CD4-positive, alpha-beta T cell treated with Interleukin-2 at 100 ng/mL for 4 hours (primary cell): ENCODE measurements around the gene LFNG.

ENCODE experiments used
- DNase-seq: peaks from one replicate; pipeline ENCODE4 v3.0.0-alpha.2; 2020; ENCODE audit warnings: low spot score

The LFNG gene

GRCh38 chr7:2572101-2572842, 52.7 kb downstream of the LFNG start:
- DNase-seq, result no peak

GRCh38 chr7:2573761-2574160, 54.2 kb downstream of the LFNG start:
- no peak for DNase-seq

DNA sequence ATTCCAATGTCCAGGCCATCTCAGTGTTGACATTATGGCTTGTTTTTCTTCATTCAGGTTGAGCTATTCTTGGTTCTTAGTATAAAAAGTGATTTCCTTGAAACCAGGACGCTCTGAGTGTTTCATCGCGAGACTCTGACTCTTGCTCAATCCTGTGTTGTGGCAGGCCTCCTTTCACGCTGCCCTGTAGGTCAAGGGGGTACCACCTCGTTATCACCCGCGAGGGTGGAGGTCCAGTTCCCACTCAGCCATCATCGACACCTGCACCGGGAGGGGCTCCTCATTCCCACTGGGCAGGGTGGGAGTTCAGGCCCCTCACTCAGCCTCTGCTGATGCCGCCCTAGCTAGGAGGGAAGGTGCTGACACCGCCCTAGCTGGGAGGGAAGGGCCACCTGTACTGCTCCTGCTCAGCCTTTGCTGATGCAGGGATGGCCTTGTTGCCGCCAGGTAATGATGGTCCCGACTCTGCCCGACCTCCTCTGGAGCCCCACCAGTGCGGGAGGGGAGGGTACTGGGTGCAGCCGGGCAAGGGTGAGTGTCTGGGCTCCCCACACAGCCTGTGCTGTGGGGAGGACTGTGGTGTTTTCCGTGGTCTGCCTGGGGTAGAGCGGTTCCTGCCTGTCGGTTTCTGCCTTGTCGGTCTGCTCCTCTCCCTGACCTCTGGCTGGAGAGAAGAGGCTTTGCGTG, 55.6 kb downstream of the LFNG start:
- no peak for DNase-seq

- no peak for DNase-seq
These were observed 56.3 kb downstream of the LFNG start for GRCh38 chr7:2575733-2576340.

- DNase-seq, result no peak
These were observed 57.3 kb downstream of the LFNG start for GRCh38 chr7:2576742-2577491.
